CD8-positive, alpha-beta memory T cell (primary cell): Measurements from ENCODE around the gene NHERF2. TPM values are rescaled to one million over a fixed set of nuclear protein-coding genes. Genes with fewer than 3 reads are reported as not detected.
"Not testable (repeated sequence)": the region's sequence is repeated elsewhere in the genome, so short reads cannot be mapped to it uniquely, and the experiment has no call there.

Experiments used
- CTCF ChIA-PET: fragments of 350-600 bp; sonication (Branson Sonifier 250); formaldehyde crosslinking; loops from one replicate; lab custom pipeline; 2021; ENCODE audit warnings: antibody characterized with exemption; lab: Charles Lee
- POLR2A ChIA-PET: fragments of 350-600 bp; sonication (Branson Sonifier 250); formaldehyde crosslinking; loops from one replicate; lab custom pipeline; 2021; ENCODE audit warnings: antibody characterized with exemption; lab: Charles Lee
- DNase-seq, 5 donors: peaks; one replicate each; pipeline versions ENCODE4 v3.0.0 to v3.0.0-alpha.2; 2020 to 2022; ENCODE audit warnings: mixed read lengths in 1 of 5
- H3K27ac ChIP-seq: one replicate; pipeline ENCODE4 v1.7.0; 2013; ENCODE audit warnings: low read depth, mild to moderate bottlenecking, low read length, moderate library complexity
- H3K27me3 ChIP-seq: 2 replicates; pipeline ENCODE4 v1.7.0; 2013; ENCODE audit warnings: low read length, mild to moderate bottlenecking; ENCODE audit not compliant: insufficient read depth, poor library complexity, severe bottlenecking
- H3K36me3 ChIP-seq: 2 replicates; pipeline ENCODE4 v1.7.0; 2013; ENCODE audit warnings: mild to moderate bottlenecking, low read length, moderate library complexity; ENCODE audit not compliant: insufficient read depth
- H3K4me1 ChIP-seq: 2 replicates; pipeline ENCODE4 v1.7.0; 2013; ENCODE audit warnings: mild to moderate bottlenecking, low read length, moderate library complexity; ENCODE audit not compliant: insufficient read depth
- H3K4me3 ChIP-seq: 2 replicates; pipeline ENCODE4 v1.7.0; 2013; ENCODE audit warnings: mild to moderate bottlenecking, low read length
- H3K9me3 ChIP-seq: 2 replicates; pipeline ENCODE4 v1.7.0; 2013; ENCODE audit warnings: mild to moderate bottlenecking, low read length
- H3K27ac Mint-ChIP-seq, 8 donors: one replicate each; pipeline ENCODE4 v1.8.0; 2020 to 2021; ENCODE audit warnings: mixed read lengths in 8 of 8, mild to moderate bottlenecking in 6 of 8, inconsistent platforms in 3 of 8, moderate library complexity in 3 of 8
- H3K27me3 Mint-ChIP-seq, 2 donors: one replicate each; pipeline ENCODE4 v1.8.0; 2020 to 2021; ENCODE audit warnings: mixed read lengths in 2 of 2, mild to moderate bottlenecking in 1 of 2, moderate library complexity in 1 of 2
- H3K36me3 Mint-ChIP-seq, 3 donors: one replicate each; pipeline ENCODE4 v1.8.0; 2020 to 2021; ENCODE audit warnings: mixed read lengths in 3 of 3, inconsistent platforms in 1 of 3, mild to moderate bottlenecking in 1 of 3
- H3K4me1 Mint-ChIP-seq, 3 donors: one replicate each; pipeline ENCODE4 v1.8.0; 2020 to 2021; ENCODE audit warnings: mixed read lengths in 3 of 3, inconsistent platforms in 1 of 3, mild to moderate bottlenecking in 1 of 3
- H3K4me3 Mint-ChIP-seq, 7 donors: one replicate each; pipeline ENCODE4 v1.8.0; 2020 to 2021; ENCODE audit warnings: mixed read lengths in 7 of 7, mild to moderate bottlenecking in 6 of 7, moderate library complexity in 4 of 7, inconsistent platforms in 2 of 7
- H3K9me3 Mint-ChIP-seq, 5 donors: one replicate each; pipeline ENCODE4 v1.8.0; 2020 to 2022; ENCODE audit warnings: mixed read lengths in 5 of 5, mild to moderate bottlenecking in 3 of 5, moderate library complexity in 2 of 5, inconsistent platforms in 1 of 5
- polyA plus RNA-seq: library from polyadenylated mRNA; unstranded; fragments of 300-500 nt; fragmentation: Illumina TruSeq; gene quantifications from one replicate; pipeline ENCODE4 v1.2.3, GENCODE V29; 2021
- total RNA-seq, 2 experiments: library from RNA; stranded (reverse); gene quantifications; one replicate each; pipeline ENCODE4 v1.2.3, GENCODE V29; 2021

NHERF2 gene
- total and polyA plus RNA-seq, 3 experiments from 2014 or later, result 0.51 to 4.1 (median 3.0) TPM

GRCh38 chr16:2008631-2009163 lies 18.0 kb upstream of the NHERF2 start:
- peak in 2 of 5 donors; percentile 31 to 35 for DNase-seq
- H3K9me3 ChIP-seq, result no peaks in the 10 kb centered on the region
- Mint-ChIP-seq H3K9me3 (no peaks in the 10 kb centered on the region), H3K4me1 (peaks cover 28 to 56% (median 30%) of the 10 kb centered on the region in 3 donors), H3K27ac (peak overlapping the region; percentile 62 to 97 (median 92)), H3K4me3 (peak overlapping the region; percentile 74 to 93 (median 88)), H3K27me3 (no peaks in the 10 kb centered on the region), H3K36me3 (peaks cover 0 to 14% (median 0%) of the 10 kb centered on the region in 3 donors)
- ChIA-PET POLR2A (interaction anchor here (0.7 to 1.1 kb wide), 4 partner anchors 15 to 44 kb away, joined by 3 to 4 read pairs (median 4); partner anchors contain the start of gene RPS2), CTCF (interaction anchor here (1.2 kb wide), 1 partner anchor 14 kb away, joined by 3 read pairs; no protein-coding TSS in a partner anchor)
- H3K27me3 ChIP-seq, result no peaks in the 10 kb centered on the region
- H3K36me3 ChIP-seq, result no peaks in the 10 kb centered on the region
- peak overlapping the region; percentile 79 for H3K27ac ChIP-seq
- H3K4me1 ChIP-seq, result peaks cover 42% of the 10 kb centered on the region
- H3K4me3 ChIP-seq, result peak overlapping the region; percentile 69

- peak in 1 of 5 donors; percentile 26 for DNase-seq
- no peaks in the 10 kb centered on the region for H3K27me3 Mint-ChIP-seq
- CTCF ChIA-PET, result no interaction called here
These were observed 17.5 kb upstream of the NHERF2 start for GRCh38 chr16:2009164-2009711.

GRCh38 chr16:2009791-2010510 lies 16.8 kb upstream of the NHERF2 start, which contains the start of gene ZNF598:
ZNF598 (minus strand) TSS chr16:2009821.
- H3K9me3 Mint-ChIP-seq, result no peaks in the 10 kb centered on the region
- CTCF ChIA-PET, result no interaction called here
- POLR2A ChIA-PET, result no interaction called here

More at GRCh38 chr16:2009164-2009711, 17.5 kb upstream of the NHERF2 start:
- peak overlapping the region; percentile 79 for H3K27ac ChIP-seq
- Mint-ChIP-seq H3K4me1 (peaks cover 28 to 51% (median 30%) of the 10 kb centered on the region in 3 donors), H3K27ac (peak overlapping the region; percentile 62 to 100 (median 92)), H3K36me3 (peaks cover 0 to 14% (median 0%) of the 10 kb centered on the region in 3 donors), H3K9me3 (no peaks in the 10 kb centered on the region), H3K4me3 (peak overlapping the region; percentile 74 to 93 (median 88))
- no peaks in the 10 kb centered on the region for H3K9me3 ChIP-seq
- H3K4me1 ChIP-seq, result peaks cover 38% of the 10 kb centered on the region
- no peaks in the 10 kb centered on the region for H3K36me3 ChIP-seq
- POLR2A ChIA-PET, result interaction anchor here (0.7 to 1.0 kb wide), 3 partner anchors 15 to 45 kb away, joined by 3 to 4 read pairs (median 4); partner anchors contain the start of gene RPS2
- H3K4me3 ChIP-seq, result peak overlapping the region; percentile 69
- no peaks in the 10 kb centered on the region for H3K27me3 ChIP-seq

GRCh38 chr16:2011726-2012125 lies 15.0 kb upstream of the NHERF2 start:
- CTCF ChIA-PET, result interaction anchor here (1.1 to 1.5 kb wide), 3 partner anchors 11 to 141 kb away, joined by 3 to 7 read pairs (median 4); no protein-coding TSS in a partner anchor
- peak overlapping the region in 4 of 8 donors; percentile 17 to 74 (median 40) for H3K27ac Mint-ChIP-seq
- H3K27me3 Mint-ChIP-seq, H3K36me3 Mint-ChIP-seq, H3K36me3 ChIP-seq, H3K4me3 ChIP-seq, H3K27ac ChIP-seq, H3K9me3 Mint-ChIP-seq, DNase-seq, H3K27me3 ChIP-seq, H3K9me3 ChIP-seq: not testable (repeated sequence)
- POLR2A ChIA-PET, result interaction anchor here (0.7 kb wide), 1 partner anchor 51 kb away, joined by 3 read pairs; no protein-coding TSS in a partner anchor
- H3K4me1 ChIP-seq, result peaks cover 32% of the 10 kb centered on the region
- H3K4me3 Mint-ChIP-seq, result peak overlapping the region in 1 of 7 donors; percentile 75
- H3K4me1 Mint-ChIP-seq, result peaks cover 24 to 31% (median 24%) of the 10 kb centered on the region in 3 donors

More at GRCh38 chr16:2009791-2010510, 16.8 kb upstream of the NHERF2 start, which contains the start of gene ZNF598:
- H3K27ac Mint-ChIP-seq, result peak within 1 kb of the TSS; percentile 95 to 100 (median 98)
- peaks cover 28 to 46% (median 30%) of the 10 kb centered on the region in 3 donors for H3K4me1 Mint-ChIP-seq
- H3K27me3 Mint-ChIP-seq, result no peaks in the 10 kb centered on the region
- no peaks in the 10 kb centered on the region for H3K27me3 ChIP-seq
- no peaks in the 10 kb centered on the region for H3K9me3 ChIP-seq
- DNase-seq, result peak; percentile 73 to 85 (median 76)
- H3K36me3 Mint-ChIP-seq, result peaks cover 0 to 12% (median 0%) of the 10 kb centered on the region in 3 donors
- peak within 1 kb of the TSS; percentile 95 for H3K27ac ChIP-seq
- H3K4me1 ChIP-seq, result peaks cover 34% of the 10 kb centered on the region
- peak within 1 kb of the TSS; percentile 98 for H3K4me3 ChIP-seq
- no peaks in the 10 kb centered on the region for H3K36me3 ChIP-seq
- H3K4me3 Mint-ChIP-seq, result peak within 1 kb of the TSS; percentile 90 to 96 (median 92)

- peaks cover 3% of the 10 kb centered on the region in 2 donors for H3K27me3 Mint-ChIP-seq
- Histone ChIP-seq H3K27me3 (no peaks in the 10 kb centered on the region), H3K9me3 (no peaks in the 10 kb centered on the region), H3K4me1 (peaks cover 14% of the 10 kb centered on the region), H3K36me3 (no peaks in the 10 kb centered on the region), H3K4me3 (no peak overlapping the region), H3K27ac (no peak overlapping the region)
- H3K4me1 Mint-ChIP-seq, result peaks cover 10 to 13% (median 12%) of the 10 kb centered on the region in 3 donors
- H3K4me3 Mint-ChIP-seq, result no peak overlapping the region
- no peaks in the 10 kb centered on the region for H3K9me3 Mint-ChIP-seq
- no peak overlapping the region for H3K27ac Mint-ChIP-seq
- ChIA-PET POLR2A (no interaction called here), CTCF (interaction anchor here (0.8 to 2.0 kb wide), 4 partner anchors 9 to 127 kb away, joined by 3 to 10 read pairs (median 4); no protein-coding TSS in a partner anchor)
- DNase-seq, result no peak
- peaks cover 0 to 4% (median 0%) of the 10 kb centered on the region in 3 donors for H3K36me3 Mint-ChIP-seq
These were observed 13.2 kb upstream of the NHERF2 start for GRCh38 chr16:2013527-2013926.

- peaks cover 2% of the 10 kb centered on the region in 3 donors for H3K4me1 Mint-ChIP-seq
- no peaks in the 10 kb centered on the region for H3K9me3 ChIP-seq
- peaks cover 8 to 11% of the 10 kb centered on the region in 2 donors for H3K27me3 Mint-ChIP-seq
- H3K27me3 ChIP-seq, result peaks cover 11% of the 10 kb centered on the region
- no peaks in the 10 kb centered on the region for H3K36me3 Mint-ChIP-seq
- ChIA-PET POLR2A (no interaction called here), CTCF (interaction anchor here (1.1 to 2.0 kb wide), 3 partner anchors 11 to 125 kb away, joined by 3 to 12 read pairs (median 3); partner anchors contain the start of genes NTHL1 and TSC2)
- no peak overlapping the region for H3K27ac Mint-ChIP-seq
- H3K4me3 ChIP-seq, result no peak overlapping the region
- DNase-seq, result no peak
- no peaks in the 10 kb centered on the region for H3K36me3 ChIP-seq
- no peak overlapping the region for H3K4me3 Mint-ChIP-seq
- H3K4me1 ChIP-seq, result peaks cover 10% of the 10 kb centered on the region
- H3K27ac ChIP-seq, result no peak overlapping the region
- no peaks in the 10 kb centered on the region for H3K9me3 Mint-ChIP-seq
These were observed 11.4 kb upstream of the NHERF2 start for GRCh38 chr16:2015117-2015946.

GRCh38 chr16:2015947-2016208 lies 10.8 kb upstream of the NHERF2 start:
- Histone ChIP-seq H3K27me3 (peaks cover 11% of the 10 kb centered on the region), H3K4me3 (no peak overlapping the region), H3K36me3 (no peaks in the 10 kb centered on the region), H3K27ac (no peak overlapping the region), H3K4me1 (peaks cover 5% of the 10 kb centered on the region), H3K9me3 (no peaks in the 10 kb centered on the region)
- Mint-ChIP-seq H3K9me3 (no peaks in the 10 kb centered on the region), H3K27ac (no peak overlapping the region), H3K27me3 (peaks cover 12 to 16% of the 10 kb centered on the region in 2 donors), H3K4me1 (peaks cover 0 to 4% (median 0%) of the 10 kb centered on the region in 3 donors), H3K4me3 (no peak overlapping the region), H3K36me3 (no peaks in the 10 kb centered on the region)
- no peak for DNase-seq
- ChIA-PET POLR2A (no interaction called here), CTCF (interaction anchor here (0.7 to 2.0 kb wide), 5 partner anchors 12 to 124 kb away, joined by 3 to 12 read pairs (median 3); no protein-coding TSS in a partner anchor)
